ENCODE measurements around the gene PRUNE2.

- TF ChIP-seq CTCF (conservative IDR thresholded peaks at IDR 0.05; ENCODE audit: low read length): no peak
- TF ChIP-seq EZH2phosphoT487 (IDR thresholded peaks at IDR 0.05; ENCODE audit: borderline replicate concordance, low read depth, low read length): no peak
These were observed 21.1 kb downstream of the PRUNE2 start for GRCh38 chr9:76884823-76885222.

All from OCI-LY7 (cell line).